KBM-7 (cell line): ENCODE measurements around the gene CMTM8.

Source experiments
- DNase-seq: peaks from one replicate; pipeline ENCODE4 v3.0.0-alpha.2; 2015
- in situ Hi-C: fragments of 300-500 bp; cut with MboI; formaldehyde crosslinking; loops from 2 replicates; pipeline ENCODE4 v1.14.3; 2020; ENCODE audit warnings: low sequenced_read_pairs, low pct_unique_long_range_greater_than_20kb, mixed read lengths

CMTM8 gene

DNA sequence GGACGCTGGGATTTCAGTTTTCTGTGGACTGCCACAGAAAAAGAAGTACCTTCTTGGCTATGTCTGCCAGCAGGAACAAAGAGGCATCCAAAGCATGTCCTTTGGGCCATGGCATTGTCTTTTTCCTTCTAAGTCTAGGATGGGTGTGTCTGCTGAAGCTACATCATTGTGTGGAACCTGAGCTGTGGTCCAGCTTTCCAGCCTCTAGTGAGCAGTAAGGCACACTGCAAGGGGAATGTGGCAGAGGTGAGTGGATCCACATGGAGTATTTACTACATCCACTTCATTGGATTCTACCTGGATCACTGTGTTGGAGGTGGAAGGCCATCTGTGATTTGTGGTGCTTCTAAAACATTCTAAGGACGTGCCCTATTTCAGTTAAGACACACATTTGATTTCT lies 23.7 kb downstream of the CMTM8 start:
- no peak for DNase-seq
- in situ Hi-C loops = no loop called here

DNA sequence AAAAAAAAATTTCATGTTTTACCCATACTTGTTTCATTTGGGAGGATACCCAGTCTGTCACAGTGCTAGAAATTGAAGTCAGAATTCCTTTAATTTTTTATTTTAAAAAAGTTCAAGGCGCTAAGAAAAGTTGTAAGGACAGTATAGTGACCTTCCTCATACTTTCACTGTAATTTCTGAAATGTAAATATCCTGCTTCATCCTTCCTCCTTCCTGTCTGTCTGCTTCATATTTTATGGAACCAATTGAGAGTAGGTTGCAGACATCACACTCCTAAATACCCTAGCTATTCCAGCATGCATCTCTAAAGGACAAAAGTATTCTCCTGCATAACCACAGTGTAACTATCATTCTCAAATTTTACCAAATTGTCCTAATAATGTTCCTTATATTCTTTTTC lies 35.8 kb downstream of the CMTM8 start:
- in situ Hi-C loops = no loop called here

DNA sequence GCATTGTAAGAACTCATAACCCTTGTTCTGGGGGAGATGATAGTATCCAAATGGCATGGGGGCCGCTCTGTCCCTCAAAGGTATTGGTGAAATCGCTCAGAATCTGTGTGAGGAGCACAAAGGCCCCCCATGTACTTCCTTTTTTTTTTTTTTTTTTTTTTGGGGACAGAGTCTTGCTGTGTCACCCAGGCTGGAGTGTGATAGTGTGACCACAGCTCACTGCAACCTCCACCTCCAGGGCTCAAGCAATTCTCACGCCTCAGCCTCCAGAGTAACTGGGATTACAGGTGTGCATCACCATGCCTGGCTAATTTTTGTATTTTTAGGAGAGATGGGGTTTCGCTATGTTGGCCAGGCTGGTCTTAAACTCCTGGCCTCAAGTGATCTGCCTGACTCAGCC lies 37.0 kb downstream of the CMTM8 start:
- no peak for DNase-seq
- in situ Hi-C loops = no loop called here

More for the DNA sequence above, 35.8 kb downstream of the CMTM8 start:
- no peak for DNase-seq

DNA sequence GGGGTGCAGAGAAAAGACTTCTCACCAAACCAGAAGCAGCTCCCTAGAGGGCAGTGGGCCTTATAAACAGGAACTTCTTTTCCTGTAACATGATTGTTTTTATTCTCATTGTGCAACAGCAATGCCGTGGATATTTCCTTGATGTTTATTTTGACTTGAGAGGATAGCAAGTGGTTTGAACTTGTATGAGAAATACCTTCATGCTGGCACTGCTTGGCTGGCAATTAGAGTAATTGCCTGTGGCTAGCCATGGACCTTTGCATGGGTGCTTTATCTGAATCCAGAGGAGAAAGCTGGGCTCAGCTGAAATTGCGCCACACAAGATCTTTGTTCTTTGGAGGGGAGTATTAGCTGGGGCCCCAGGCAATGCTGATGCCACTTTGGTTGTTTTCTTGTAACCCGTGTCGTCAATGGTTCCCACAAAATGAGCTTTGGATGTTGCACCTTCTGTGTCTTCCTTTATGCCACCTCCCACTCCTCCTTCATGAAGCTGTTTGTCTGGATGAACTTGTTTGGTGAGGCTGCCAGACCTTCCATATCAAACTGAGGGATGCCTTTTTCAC lies 37.9 kb downstream of the CMTM8 start:
- DNase-seq = peak; percentile 45

DNA sequence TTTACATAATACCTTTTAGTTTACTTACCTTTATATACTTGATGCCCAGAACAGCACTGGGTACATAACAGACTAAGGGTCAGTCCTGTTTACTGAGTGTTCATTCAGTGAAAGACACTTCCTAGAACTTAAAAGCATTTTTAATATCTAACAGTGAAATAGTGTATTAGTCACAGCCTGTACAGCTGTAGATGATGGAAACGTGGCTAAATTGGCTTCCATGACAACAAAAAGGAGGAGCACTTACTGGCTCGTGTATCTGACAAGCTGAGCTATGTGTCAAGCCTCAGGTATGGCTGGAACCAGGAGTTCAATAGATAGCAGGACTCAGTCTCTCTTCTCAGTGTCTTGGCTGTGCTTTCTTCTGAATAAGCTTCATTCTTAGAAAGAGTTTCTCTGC lies 40.2 kb downstream of the CMTM8 start:
- in situ Hi-C loops = no loop called here
- no peak for DNase-seq

More for the DNA sequence above, 37.9 kb downstream of the CMTM8 start:
- in situ Hi-C loops = no loop called here

DNA sequence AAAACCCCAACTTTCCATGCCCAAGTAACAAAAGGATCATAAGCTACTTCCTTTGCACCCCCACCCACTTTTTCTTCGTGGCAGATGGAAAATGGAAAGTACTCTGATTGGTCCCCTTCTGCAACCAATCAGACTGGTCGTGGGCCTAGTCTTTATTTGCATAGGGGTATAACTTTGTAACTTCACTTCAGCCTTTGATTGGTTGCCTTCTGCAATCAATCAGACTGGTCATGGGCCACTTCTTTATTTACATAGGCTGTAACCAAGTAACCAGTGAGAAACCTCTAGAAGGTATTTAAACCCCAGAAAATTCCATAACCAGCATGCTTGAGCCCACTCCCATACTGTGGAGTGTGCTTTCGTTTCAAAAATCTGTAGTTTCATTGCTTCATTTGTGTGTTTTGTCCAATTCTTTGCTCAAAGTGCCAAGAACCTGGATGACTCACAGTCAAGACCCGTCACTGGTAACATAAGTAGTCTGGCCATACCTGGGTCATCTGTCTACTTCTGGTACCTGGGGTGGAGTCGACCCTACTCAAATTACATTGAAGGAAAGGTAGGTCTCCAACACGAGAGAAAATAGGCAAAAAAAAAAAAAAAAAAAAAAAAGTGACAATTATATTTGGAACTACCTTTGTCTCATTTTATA lies 41.9 kb downstream of the CMTM8 start:
- in situ Hi-C loops = no loop called here
- no peak for DNase-seq

DNA sequence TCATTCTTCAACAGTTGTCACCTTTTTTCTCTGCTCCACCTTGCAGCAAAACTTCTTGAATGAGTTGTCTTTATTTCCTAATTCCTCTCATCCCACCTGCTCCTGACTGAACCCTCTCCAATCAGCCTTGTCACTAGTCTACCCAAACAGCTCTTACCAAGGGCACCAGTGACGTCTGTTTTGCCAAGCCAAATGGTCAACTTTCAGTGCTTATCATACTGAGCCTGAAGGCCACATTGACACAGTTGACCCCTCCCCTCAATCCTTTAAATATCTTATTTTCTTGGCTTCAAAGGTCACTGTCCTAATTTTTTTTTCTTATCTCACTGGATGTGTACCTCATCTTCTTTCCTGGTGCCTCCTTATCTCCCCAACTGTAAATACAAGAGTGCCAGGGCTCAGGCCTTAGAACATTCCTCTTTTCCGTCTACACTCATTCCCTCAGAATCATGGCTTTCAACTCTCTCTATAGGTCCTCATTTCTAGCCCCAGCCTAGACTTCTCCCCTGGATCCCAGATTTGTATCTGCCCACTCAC lies 43.2 kb downstream of the CMTM8 start:
- DNase-seq = no peak
- in situ Hi-C loops = no loop called here

DNA sequence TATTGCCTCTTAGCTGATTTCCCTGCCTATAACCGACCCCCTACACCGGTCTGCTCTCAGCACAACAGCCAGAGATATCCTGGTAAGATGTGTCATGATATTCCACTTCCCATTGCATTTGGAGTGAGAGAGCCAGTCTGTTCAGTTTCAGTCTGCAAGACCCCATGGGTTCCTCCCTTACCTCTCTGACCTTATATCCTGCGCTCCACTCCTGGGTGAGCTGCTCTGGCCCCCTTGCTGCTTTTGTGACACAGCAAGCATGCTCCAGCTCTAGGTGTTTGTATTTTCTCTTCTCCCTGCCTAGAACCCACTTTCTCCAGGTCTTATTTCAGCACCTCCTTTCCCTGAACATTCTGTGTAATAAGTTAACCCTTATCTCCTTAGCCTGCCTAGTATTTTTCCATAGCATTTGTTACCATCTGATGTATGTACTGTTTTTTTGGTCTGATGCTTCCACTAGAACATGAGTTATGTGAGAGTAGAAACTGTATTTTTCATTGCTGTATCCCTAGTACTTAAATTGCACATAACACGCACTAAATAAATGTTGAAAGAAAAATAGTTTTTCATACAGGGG lies 44.2 kb downstream of the CMTM8 start:
- no peak for DNase-seq
- in situ Hi-C loops = no loop called here

DNA sequence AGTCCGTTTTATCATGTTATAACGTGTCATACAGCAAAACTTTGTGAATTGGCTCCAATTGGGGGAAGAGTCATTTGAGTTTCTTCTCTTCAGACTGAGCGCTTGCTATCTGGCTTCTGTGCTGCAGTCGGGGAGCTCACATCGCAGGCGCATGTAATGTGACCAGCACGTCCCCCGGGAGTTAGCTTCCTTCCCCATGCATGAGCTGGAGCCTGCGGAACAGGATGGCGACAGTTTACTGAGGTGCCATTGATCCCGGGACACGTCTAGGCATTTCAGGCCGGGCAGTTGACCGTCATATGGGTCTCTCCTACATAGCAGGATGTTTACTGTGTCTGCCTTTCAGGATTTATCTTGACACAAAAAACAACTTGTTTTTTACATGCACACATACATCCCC lies 44.8 kb downstream of the CMTM8 start:
- DNase-seq = peak; percentile 35
- in situ Hi-C loops = no loop called here

DNA sequence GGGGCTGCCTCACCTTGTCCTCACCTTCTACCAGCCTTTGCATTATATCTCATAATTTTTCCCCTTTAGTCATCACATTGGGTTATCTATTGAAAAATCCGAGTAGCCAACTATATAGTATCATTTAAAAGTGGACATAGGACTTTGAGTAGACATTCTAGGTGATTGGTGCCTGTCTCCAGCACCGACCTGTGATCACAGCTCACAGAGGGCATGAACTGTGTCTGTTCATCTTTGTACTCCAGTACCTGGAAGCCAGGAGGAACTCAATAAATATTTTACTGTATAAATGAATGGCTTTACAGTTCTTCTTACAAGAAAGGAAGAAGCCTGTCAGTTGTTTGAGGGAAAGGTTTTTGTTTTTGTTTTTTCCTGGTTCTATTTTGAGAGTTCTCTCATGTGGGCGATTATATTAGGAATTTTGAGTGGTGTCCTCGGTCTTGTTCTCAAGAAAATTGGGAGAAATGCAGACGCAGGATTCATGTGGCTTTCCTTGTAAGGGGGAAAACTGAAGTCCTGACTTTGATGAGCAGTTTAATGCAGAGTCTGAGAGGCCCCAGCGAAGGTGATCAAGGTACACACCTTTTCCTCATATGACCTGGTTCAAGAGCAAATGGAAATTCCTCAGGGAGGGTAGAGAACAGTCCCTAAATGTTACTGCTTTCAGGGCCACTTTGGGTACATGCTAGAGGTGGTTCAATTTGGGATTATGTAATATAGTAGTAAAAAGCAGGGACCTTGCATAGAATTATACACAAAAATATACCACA lies 46.1 kb downstream of the CMTM8 start:
- no peak for DNase-seq
- in situ Hi-C loops = no loop called here

DNA sequence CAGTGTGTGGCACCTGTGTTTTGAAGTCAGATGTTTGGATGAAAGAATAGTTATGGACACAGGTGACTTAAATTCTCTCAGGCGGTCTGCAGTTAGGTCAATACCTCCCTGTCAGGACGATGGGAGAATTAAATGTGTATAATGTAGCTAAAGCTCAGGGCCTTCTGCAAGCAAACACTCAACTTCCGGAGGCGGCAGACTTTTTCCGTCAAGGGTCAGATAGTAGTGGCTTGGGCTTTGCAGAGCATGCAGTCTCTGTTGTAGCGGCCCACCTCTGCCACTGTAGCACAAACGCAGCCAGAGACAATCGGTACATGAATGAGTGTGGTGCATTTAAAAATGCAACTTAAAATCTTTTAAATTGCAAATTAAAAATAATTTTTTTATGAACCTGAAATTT lies 47.4 kb downstream of the CMTM8 start:
- no peak for DNase-seq
- in situ Hi-C loops = no loop called here

DNA sequence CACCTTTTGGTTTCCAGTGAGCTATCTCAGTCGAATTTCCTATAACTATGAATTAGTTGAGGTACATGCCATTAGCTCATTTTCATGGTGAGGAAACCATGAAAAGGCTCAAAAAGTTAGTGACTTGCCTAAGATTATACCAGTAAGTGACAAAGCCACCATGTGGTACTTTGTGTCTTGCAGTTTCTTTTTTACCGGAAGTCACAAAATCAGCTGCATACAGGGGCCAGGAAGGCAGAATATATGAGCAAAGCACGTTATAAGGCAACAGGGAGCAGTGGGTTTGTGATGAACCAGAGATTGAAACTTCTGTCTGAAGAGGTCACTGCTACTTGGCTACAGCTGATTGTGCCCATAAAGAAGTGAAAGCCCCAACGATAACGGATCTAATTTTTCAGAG lies 50.3 kb downstream of the CMTM8 start:
- DNase-seq = no peak
- in situ Hi-C loops = no loop called here

DNA sequence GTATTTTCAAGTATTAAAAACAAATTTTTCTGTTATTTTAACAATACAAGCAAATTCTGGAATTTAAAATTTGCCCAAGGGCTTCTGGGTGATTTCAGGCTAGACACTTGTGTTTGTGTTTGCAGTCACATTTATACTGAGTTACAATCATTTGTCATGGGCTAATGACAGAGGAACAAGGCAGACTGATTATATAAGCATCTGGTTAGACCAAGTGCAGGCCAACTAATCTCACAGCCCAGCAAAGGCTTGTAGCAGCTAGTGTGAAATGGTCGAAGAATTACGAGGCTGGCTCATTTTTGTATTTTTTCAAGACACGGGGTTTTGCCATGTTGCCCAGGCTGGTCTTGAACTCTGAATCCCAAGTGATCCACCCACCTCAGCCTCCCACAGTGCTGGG lies 52.1 kb downstream of the CMTM8 start:
- in situ Hi-C loops = no loop called here
- DNase-seq = no peak

DNA sequence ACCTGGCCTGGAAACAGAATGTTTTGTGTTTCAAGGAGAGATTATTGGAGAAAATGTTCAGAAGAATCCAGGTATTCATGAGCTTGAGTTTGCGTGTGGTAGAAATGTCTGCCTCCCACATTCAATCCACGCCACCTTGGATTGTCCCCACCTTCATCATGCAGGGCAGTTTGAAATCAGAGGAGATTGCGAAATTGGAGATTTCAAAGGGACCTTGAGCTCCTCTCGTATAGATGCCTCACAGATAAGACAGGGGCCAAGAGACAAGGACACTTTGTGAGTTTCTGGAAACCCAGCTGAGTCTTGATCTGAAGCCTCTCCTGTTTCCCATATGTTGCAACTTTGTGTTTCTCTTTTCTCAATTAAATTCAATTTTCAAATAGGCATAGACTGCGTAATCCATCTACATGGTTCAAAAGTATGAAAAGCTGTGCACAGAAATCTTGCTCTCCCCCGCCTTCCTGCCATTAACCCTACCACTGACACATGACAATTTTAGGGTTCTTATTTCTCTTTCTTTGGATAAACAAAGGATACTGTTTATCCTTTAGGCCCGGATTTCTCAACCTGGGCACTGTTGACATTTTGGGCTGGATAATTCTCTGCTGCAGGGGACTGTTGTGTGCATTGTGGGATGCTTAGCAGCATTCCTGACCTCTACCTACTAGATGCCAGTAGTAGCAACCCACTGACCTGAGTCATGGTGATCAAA lies 53.8 kb downstream of the CMTM8 start:
- in situ Hi-C loops = no loop called here

DNA sequence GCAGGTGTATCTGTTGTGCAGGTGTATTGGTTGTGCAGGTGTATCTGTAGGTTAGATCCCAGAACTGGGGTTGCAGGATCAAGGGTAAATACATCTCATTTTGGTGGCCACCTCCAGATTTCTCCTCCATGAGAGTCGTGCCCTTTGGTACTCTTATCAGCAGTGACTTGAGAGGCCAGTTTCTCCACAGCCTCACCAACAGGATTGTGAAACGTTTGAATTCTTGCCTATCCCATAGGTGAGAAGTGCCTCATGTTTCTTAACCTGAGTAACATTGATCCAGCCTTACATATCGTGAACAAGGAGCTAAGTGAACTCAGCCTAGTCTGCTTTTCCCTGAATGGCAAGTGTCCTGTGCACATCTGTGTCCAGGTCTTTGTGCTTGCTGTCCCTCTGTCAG lies 55.4 kb downstream of the CMTM8 start:
- in situ Hi-C loops = no loop called here
- DNase-seq = no peak

More for the DNA sequence above, 53.8 kb downstream of the CMTM8 start:
- DNase-seq = no peak

DNA sequence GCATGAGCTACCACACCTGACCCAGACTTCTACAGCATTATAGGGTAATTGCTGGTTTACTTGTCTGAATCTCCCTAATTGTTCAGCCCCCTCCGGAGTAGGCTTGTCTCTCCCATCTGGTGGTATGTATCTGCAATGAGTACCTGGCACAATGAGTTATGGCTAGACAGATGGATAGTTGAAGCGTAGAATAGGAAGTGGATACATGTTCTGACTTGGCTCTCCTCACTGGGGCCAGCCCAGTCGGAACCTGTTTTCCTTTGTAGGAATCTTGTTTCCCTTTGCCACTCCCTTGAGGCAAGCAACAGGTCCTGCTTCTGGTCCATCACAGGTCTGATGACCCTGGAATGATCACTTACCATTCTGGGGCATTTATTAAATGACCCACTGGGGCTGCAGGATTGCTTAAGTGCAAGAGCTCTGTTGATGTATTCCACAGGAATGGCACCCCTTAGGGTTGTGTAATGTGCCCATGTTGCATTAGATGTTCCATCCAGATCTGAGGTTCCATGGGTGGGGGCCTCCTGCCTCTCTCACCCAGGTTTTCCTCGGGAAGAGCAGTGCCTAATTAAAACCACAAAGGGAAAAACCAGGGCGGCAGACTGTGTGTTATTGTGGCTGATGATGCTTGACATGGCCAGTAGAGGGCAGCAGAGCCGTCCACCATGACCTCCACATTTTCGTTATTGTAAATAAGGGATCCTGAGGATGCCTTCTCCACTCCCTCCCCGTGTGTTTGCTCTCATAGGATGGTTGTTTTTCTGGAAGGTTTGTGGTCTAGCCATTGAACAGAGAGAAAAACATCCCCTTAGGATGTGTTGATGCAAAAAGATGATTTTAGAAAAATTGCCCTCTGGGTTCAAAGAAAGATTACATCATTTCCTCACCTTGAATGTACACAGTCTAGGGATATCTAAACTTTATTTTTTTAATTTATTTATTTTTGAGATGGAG lies 58.0 kb downstream of the CMTM8 start:
- in situ Hi-C loops = no loop called here
- DNase-seq = peak; percentile 65

DNA sequence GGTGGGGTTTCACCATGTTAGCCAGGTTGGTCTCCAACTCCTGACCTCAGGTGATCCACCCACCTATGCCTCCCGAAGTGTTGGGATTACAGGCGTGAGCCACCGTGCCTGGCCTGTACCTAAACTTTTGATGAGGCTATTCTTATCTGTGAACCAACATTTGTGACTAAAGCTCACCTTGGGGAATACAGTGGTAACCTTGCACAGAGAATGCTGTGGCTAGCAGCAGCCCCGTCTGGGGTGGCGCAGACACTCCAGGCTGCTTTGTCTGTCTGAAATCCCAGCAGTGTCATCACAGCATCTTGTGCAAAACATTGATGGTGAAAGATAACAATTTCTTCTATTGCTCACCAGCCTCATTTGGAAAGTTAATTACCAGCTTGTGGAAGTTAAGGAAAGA lies 58.9 kb downstream of the CMTM8 start:
- no peak for DNase-seq
- in situ Hi-C loops = no loop called here

DNA sequence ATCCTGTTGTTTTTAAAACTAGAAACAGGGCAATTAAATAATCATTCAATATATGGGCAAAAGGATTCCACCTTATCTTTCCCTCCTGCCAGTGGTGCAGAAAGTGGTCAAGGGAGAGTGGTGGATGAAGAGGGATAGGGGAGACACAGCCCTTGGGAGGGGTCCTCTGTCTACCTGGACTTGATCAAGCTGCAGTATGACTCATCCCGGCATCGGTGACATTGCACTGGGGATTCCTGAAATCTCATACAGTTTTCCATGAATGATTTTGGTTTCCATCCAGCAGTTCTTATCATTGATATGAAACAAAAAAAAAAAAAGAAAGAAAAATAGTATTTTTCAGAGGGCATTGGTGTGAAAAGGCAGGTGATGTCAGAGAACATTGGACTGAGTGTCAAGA lies 62.9 kb downstream of the CMTM8 start:
- in situ Hi-C loops = no loop called here
- DNase-seq = no peak
